ENCODE measurements around the gene DIP2B.

GRCh38 chr12:50620978-50621360, 116.2 kb downstream of the DIP2B start:
- TF ChIP-seq EZH2 (IDR thresholded peaks at IDR 0.05; ENCODE audit: insufficient read depth, poor library complexity, severe bottlenecking), result no peak
- no peak for TF ChIP-seq EZH2phosphoT487 (IDR thresholded peaks at IDR 0.05; ENCODE audit: insufficient read depth, low read depth)

Data from GM23248 (cell line).